Measurements from ENCODE around the gene STK38. TPM values are rescaled to one million over a fixed set of nuclear protein-coding genes. Genes with fewer than 3 reads are reported as not detected.
A peak's percentile ranks its signal among the peaks of the same experiment; 100 is the strongest.

Gene STK38
- total and polyA plus RNA-seq, 2 of the 4 experiments (the other 2 are of a cell fraction): 10.6 to 19.7 TPM

- Histone ChIP-seq H2BK15ac (ENCODE audit: low read depth, low read length) (0 out of 3 replicates have a peak overlapping the region, but pooled peaks have one; percentile 1), H3K36me3 (ENCODE audit: control insufficient read depth, insufficient read depth, low read length) (peaks cover 4% of the 10 kb centered on the region), H3K23ac (ENCODE audit: low read depth, low read length) (peak overlapping the region; percentile 73), H2AK5ac (ENCODE audit: low read depth, low read length) (peak overlapping the region; percentile 31; the same call in 1 of the 2 replicates), H4K20me1 (ENCODE audit: insufficient read depth, low read length) (peaks cover 27% of the 10 kb centered on the region), H4K8ac (ENCODE audit: low read depth in 2 of 2, low read length in 2 of 2) (peak overlapping the region in 1 of 2 experiments; percentile 55; a peak in 1 of 4 replicates), H2BK20ac (ENCODE audit: low read depth, low read length) (no peak overlapping the region; the same call in 1 of the 2 replicates), H3K4me1 (ENCODE audit: control insufficient read depth, insufficient read depth, low read length) (peaks cover 6% of the 10 kb centered on the region), H2BK5ac (ENCODE audit: low read depth, low read length, poor library complexity, severe bottlenecking) (peak overlapping the region; percentile 95), H3K79me1 (ENCODE audit: low read depth in 1 of 2, low read length in 2 of 2) (peaks cover 0 to 52% of the 10 kb centered on the region in 2 experiments; a peak in 3 of 4 replicates), H3K27ac (ENCODE audit: insufficient read depth, low read length) (peak overlapping the region; percentile 40; the same call in 1 of the 2 replicates), H2AFZ (replicated peaks; ENCODE audit: low read length, poor library complexity) (no peak overlapping the region), H4K91ac (ENCODE audit: insufficient read depth, low read depth, low read length) (0 out of 2 replicates have a peak overlapping the region, but pooled peaks have one; percentile 54), H3K18ac (ENCODE audit: low read depth, low read length) (no peak overlapping the region; the same call in 1 of the 2 replicates), H3K56ac (ENCODE audit: extremely low read depth, insufficient read depth, low read length) (peak overlapping the region; percentile 79; the same call in 1 of the 2 replicates), H2AK9ac (replicated peaks; ENCODE audit: low read depth, low read length, poor library complexity) (peak overlapping the region; percentile 6), H3K9ac (ENCODE audit: low read depth, low read length) (peak overlapping the region; percentile 96), H4K5ac (ENCODE audit: low read depth, low read length) (no peak overlapping the region), H3K4ac (ENCODE audit: low read depth, low read length) (peak overlapping the region; percentile 89; the same call in 1 of the 2 replicates), H3K9me1 (ENCODE audit: insufficient read depth, low read length) (no peaks in the 10 kb centered on the region; the same call in 1 of the 2 replicates), H3K4me3 (ENCODE audit: insufficient read depth, low read depth, low read length) (peak overlapping the region; percentile 89), H3K27me3 (ENCODE audit: control insufficient read depth, insufficient read depth, low read length) (no peaks in the 10 kb centered on the region), H3K14ac (replicated peaks; ENCODE audit: low read depth, low read length) (peak overlapping the region; percentile 62), H3K9me3 (ENCODE audit: control insufficient read depth, insufficient read depth, low read length) (0 out of 2 replicates have a peak, but pooled peaks cover 2% of the 10 kb centered on the region), H3K4me2 (ENCODE audit: low read depth, low read length) (peak overlapping the region; percentile 85), H2BK120ac (ENCODE audit: low read depth, low read length) (peak overlapping the region; percentile 12; the same call in 1 of the 2 replicates)
- POLR2A ChIA-PET (ENCODE audit: unreplicated experiment): no interaction called here
- CTCF ChIA-PET: interaction anchor here (0.6 kb wide), 1 partner anchor 38 kb away, joined by 6 read pairs; no protein-coding TSS in a partner anchor
- no peak for TF ChIP-seq MXI1 (IDR thresholded peaks at IDR 0.05; ENCODE audit: borderline replicate concordance, low read depth, low read length)
- no peak for TF ChIP-seq RFX5 (IDR thresholded peaks at IDR 0.05; ENCODE audit: low read depth, low read length)
- TF ChIP-seq NFE2L2 (IDR thresholded peaks at IDR 0.05; ENCODE audit: low read depth, low read length): no peak
- peak; percentile 65 for TF ChIP-seq POLR2A (IDR thresholded peaks at IDR 0.05; ENCODE audit: low read depth, low read length)
- no peak for TF ChIP-seq ELK1 (IDR thresholded peaks at IDR 0.05; ENCODE audit: borderline replicate concordance, low read depth, low read length)
- peak; percentile 73 for TF ChIP-seq MAFK (IDR thresholded peaks at IDR 0.05; ENCODE audit: low read depth, low read length)
- TF ChIP-seq CHD1 (IDR thresholded peaks at IDR 0.05; ENCODE audit: low read depth, low read length): no peak
- peak; percentile 69 for TF ChIP-seq CEBPB (IDR thresholded peaks at IDR 0.05; ENCODE audit: low read depth, low read length)
- TF ChIP-seq BHLHE40 (IDR thresholded peaks at IDR 0.05; ENCODE audit: low read depth, low read length): no peak
- no peak for TF ChIP-seq CTCF (conservative IDR thresholded peaks at IDR 0.05; ENCODE audit: low read depth, low read length)
- no peak for TF ChIP-seq FOS (IDR thresholded peaks at IDR 0.05; ENCODE audit: low read depth, low read length)
- peak; percentile 4 for ATAC-seq (ENCODE audit: low read depth)
- dilution Hi-C loops (cut with HindIII; ENCODE audit: low sequenced_read_pairs, unreplicated experiment) (no loop called here), in situ Hi-C loops (cut with MboI; ENCODE audit: low sequenced_read_pairs) (no loop called here), intact Hi-C loops (cut with micrococcal nuclease) (no loop called here)
- no TSS peak for BruUV-seq (replicated peaks)
- peak; percentile 86 for DNase-seq
- no CpG with 5 or more reads among the region's 3 CpGs for WGBS, 2 experiments (ENCODE audit: extremely low coverage in 2 of 2, insufficient read length in 1 of 2)
These were observed 102.8 kb downstream of the STK38 start for GRCh38 chr6:36444470-36444869.
